DND-41 (cell line): ENCODE results near the gene TMEM87B.

Experiments used
- ATAC-seq: fragments of 200-7000 bp; cut with Tn5 transposase; 3 replicates; pipeline ENCODE4 v1.9.1; 2021; ENCODE audit warnings: low read depth; ENCODE audit not compliant: insufficient read depth
- DNase-seq: peaks from one replicate; pipeline ENCODE4 v3.0.0-alpha.2; 2020
- H2AFZ ChIP-seq: 2 replicates; pipeline ENCODE4 v1.6.0; 2012; ENCODE audit warnings: low read depth, low read length
- H3K27ac ChIP-seq: 2 replicates; pipeline ENCODE4 v1.5.1; 2012; ENCODE audit warnings: low read length, inconsistent platforms
- H3K27me3 ChIP-seq: fragments of 200-600 bp; sonication (generic); 2 replicates; pipeline ENCODE4 v1.6.0; 2012; ENCODE audit warnings: low read length, mild to moderate bottlenecking, inconsistent platforms; ENCODE audit not compliant: insufficient read depth, poor library complexity
- H3K36me3 ChIP-seq: 2 replicates; pipeline ENCODE4 v1.5.1; 2012; ENCODE audit warnings: low read length, inconsistent platforms; ENCODE audit not compliant: insufficient read depth
- H3K4me1 ChIP-seq: 2 replicates; pipeline ENCODE4 v1.5.1; 2012; ENCODE audit warnings: mild to moderate bottlenecking, low read length; ENCODE audit not compliant: insufficient read depth
- H3K4me2 ChIP-seq: 2 replicates; pipeline ENCODE4 v1.6.0; 2012; ENCODE audit warnings: mild to moderate bottlenecking, moderate library complexity, low read length, inconsistent platforms; ENCODE audit not compliant: insufficient read depth
- H3K4me3 ChIP-seq, 2 experiments: fragments of 200-600 bp in 1 of 2; shearing (Covaris generic) in 1 of 2; 2 replicates each; pipeline ENCODE4 v1.5.1; 2012 to 2016; ENCODE audit warnings: inconsistent platforms in 2 of 2, low read length in 2 of 2, mild to moderate bottlenecking in 2 of 2, low read depth in 1 of 2, moderate library complexity in 1 of 2
- H3K79me2 ChIP-seq: 2 replicates; pipeline ENCODE4 v1.6.0; 2012; ENCODE audit warnings: low read length, inconsistent platforms; ENCODE audit not compliant: insufficient read depth
- H3K9ac ChIP-seq: 2 replicates; pipeline ENCODE4 v1.6.0; 2012; ENCODE audit warnings: low read depth, mild to moderate bottlenecking, inconsistent platforms, low read length, moderate library complexity
- H3K9me3 ChIP-seq: 2 replicates; pipeline ENCODE4 v1.5.1; 2012; ENCODE audit warnings: low read length, moderate library complexity, mild to moderate bottlenecking, inconsistent platforms; ENCODE audit not compliant: insufficient read depth, severe bottlenecking
- H4K20me1 ChIP-seq: 2 replicates; pipeline ENCODE4 v1.6.0; 2012; ENCODE audit warnings: low read length; ENCODE audit not compliant: insufficient read depth
- EZH2 ChIP-seq: IDR thresholded peaks from 3 replicates; pipeline ENCODE4 v1.6.1; 2012; ENCODE audit warnings: borderline replicate concordance, low read depth, mild to moderate bottlenecking, moderate library complexity, low read length, inconsistent platforms; ENCODE audit not compliant: severe bottlenecking
- TF ChIP-seq, protein P1 (sequence below): IDR thresholded peaks from 2 replicates; pipeline ENCODE4 v1.5.1; 2012; ENCODE audit warnings: borderline replicate concordance, low read length, moderate library complexity, mild to moderate bottlenecking; ENCODE audit not compliant: poor library complexity, severe bottlenecking; ENCODE audit errors: extremely low read depth

Gene TMEM87B

GRCh38 chr2:112056626-112056987, 1.5 kb downstream of the TMEM87B start:
- peak overlapping the region; percentile 91 for H3K9ac ChIP-seq
- H4K20me1 ChIP-seq = no peaks in the 10 kb centered on the region
- H3K79me2 ChIP-seq = peaks cover 17% of the 10 kb centered on the region
- H3K27ac ChIP-seq = peak overlapping the region; percentile 88; the same call in 1 of the 2 replicates
- H3K4me2 ChIP-seq = peak overlapping the region; percentile 87
- no peaks in the 10 kb centered on the region for H3K27me3 ChIP-seq
- H2AFZ ChIP-seq = peak overlapping the region; percentile 80
- ATAC-seq (no peak), DNase-seq (no peak)
- peaks cover 25% of the 10 kb centered on the region for H3K4me1 ChIP-seq
- H3K4me3 ChIP-seq = peak overlapping the region; percentile 45 to 85; a peak in 3 of 4 replicates
- no peak for TF ChIP-seq EZH2
- H3K9me3 ChIP-seq = no peaks in the 10 kb centered on the region
- peaks cover 7% of the 10 kb centered on the region; the same call in 1 of the 2 replicates for H3K36me3 ChIP-seq

- no peaks in the 10 kb centered on the region for H3K9me3 ChIP-seq
- no peak overlapping the region for H3K4me2 ChIP-seq
- ATAC-seq (no peak), DNase-seq (no peak)
- no peak overlapping the region for H3K27ac ChIP-seq
- no peak overlapping the region for H3K9ac ChIP-seq
- H3K4me3 ChIP-seq = no peak overlapping the region
- H3K4me1 ChIP-seq = peaks cover 12% of the 10 kb centered on the region
- H3K36me3 ChIP-seq = peaks cover 34% of the 10 kb centered on the region
- peaks cover 17% of the 10 kb centered on the region for H3K79me2 ChIP-seq
- H3K27me3 ChIP-seq = no peaks in the 10 kb centered on the region
- TF ChIP-seq, protein P1, sequence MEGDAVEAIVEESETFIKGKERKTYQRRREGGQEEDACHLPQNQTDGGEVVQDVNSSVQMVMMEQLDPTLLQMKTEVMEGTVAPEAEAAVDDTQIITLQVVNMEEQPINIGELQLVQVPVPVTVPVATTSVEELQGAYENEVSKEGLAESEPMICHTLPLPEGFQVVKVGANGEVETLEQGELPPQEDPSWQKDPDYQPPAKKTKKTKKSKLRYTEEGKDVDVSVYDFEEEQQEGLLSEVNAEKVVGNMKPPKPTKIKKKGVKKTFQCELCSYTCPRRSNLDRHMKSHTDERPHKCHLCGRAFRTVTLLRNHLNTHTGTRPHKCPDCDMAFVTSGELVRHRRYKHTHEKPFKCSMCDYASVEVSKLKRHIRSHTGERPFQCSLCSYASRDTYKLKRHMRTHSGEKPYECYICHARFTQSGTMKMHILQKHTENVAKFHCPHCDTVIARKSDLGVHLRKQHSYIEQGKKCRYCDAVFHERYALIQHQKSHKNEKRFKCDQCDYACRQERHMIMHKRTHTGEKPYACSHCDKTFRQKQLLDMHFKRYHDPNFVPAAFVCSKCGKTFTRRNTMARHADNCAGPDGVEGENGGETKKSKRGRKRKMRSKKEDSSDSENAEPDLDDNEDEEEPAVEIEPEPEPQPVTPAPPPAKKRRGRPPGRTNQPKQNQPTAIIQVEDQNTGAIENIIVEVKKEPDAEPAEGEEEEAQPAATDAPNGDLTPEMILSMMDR = no peak
- TF ChIP-seq EZH2 = no peak
- no peak overlapping the region for H2AFZ ChIP-seq
- H4K20me1 ChIP-seq = no peaks in the 10 kb centered on the region
Observed at GRCh38 chr2:112059671-112060070, 4.6 kb downstream of the TMEM87B start.

DNA sequence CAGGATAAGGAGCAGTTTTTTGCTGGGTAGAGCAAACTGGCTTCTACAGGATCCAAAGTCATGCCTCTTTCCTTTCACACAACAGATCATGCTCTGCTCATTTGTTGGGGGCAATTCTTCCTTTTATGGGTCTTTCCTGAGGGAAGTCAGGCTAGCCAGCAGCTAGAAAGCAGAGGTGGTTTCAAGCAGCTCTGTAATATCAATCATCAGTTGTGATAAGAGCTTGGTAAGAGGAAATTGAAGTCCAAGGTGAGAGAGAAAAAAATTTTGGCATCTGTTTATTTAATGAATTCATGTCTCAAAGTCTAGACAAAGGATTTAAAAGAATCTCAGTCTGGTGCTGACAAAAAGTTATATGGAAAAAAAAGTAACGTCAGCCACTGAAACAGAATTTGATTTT, 6.2 kb downstream of the TMEM87B start:
- Histone ChIP-seq H3K36me3 (peaks cover 34% of the 10 kb centered on the region; the same call in 1 of the 2 replicates), H3K4me2 (no peak overlapping the region), H3K9ac (no peak overlapping the region), H3K4me1 (peaks cover 9% of the 10 kb centered on the region), H3K79me2 (peaks cover 6% of the 10 kb centered on the region; the same call in 1 of the 2 replicates), H3K27me3 (no peaks in the 10 kb centered on the region), H3K27ac (no peak overlapping the region), H2AFZ (no peak overlapping the region), H3K9me3 (no peaks in the 10 kb centered on the region), H3K4me3 (no peak overlapping the region), H4K20me1 (no peaks in the 10 kb centered on the region)
- TF ChIP-seq, protein P1 = no peak
- TF ChIP-seq EZH2 = no peak
- no peak for DNase-seq
- no peak for ATAC-seq

DNA sequence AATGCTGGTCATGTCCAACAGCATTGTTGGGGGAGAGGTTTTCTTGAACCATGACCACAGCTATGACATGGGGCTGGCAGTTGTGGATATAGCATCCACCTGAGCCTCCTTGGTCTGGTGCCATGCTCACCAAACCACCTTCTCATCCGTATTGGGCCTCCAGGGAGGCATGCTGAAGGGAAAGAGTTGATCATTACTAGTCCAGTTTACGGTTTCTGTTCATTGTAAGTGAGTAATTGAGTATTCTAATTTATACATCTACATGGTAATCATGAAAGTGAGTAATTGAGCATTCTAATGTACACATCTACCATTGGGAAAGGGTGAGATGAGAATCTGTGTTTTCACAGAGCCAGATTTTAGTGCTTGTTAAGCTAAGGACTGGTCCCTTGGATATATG, 6.8 kb downstream of the TMEM87B start:
- TF ChIP-seq, protein P1 = no peak
- TF ChIP-seq EZH2 = no peak
- Histone ChIP-seq H3K79me2 (peaks cover 5% of the 10 kb centered on the region; the same call in 1 of the 2 replicates), H3K9ac (no peak overlapping the region), H2AFZ (no peak overlapping the region), H3K27me3 (no peaks in the 10 kb centered on the region), H3K4me2 (no peak overlapping the region), H3K27ac (no peak overlapping the region), H3K4me3 (no peak overlapping the region), H3K9me3 (no peaks in the 10 kb centered on the region), H4K20me1 (no peaks in the 10 kb centered on the region), H3K4me1 (peaks cover 4% of the 10 kb centered on the region), H3K36me3 (peaks cover 34% of the 10 kb centered on the region; the same call in 1 of the 2 replicates)
- no peak for ATAC-seq
- DNase-seq = no peak
